HepG2 (cell line): ENCODE measurements around the gene PDZD7. TPM values are rescaled to one million over a fixed set of nuclear protein-coding genes. Genes with fewer than 3 reads are reported as not detected.

ENCODE experiments used
- KDM5B ChIP-seq: sonication (generic); formaldehyde crosslinking; IDR thresholded peaks from 2 replicates; pipeline ENCODE4 v1.4.0; 2020; ENCODE audit warnings: missing genetic modification reagents, mild to moderate bottlenecking, borderline replicate concordance
- KDM6A ChIP-seq: IDR thresholded peaks from 2 replicates; pipeline ENCODE4 v1.6.1; 2016; ENCODE audit warnings: low read depth
- MAF1 ChIP-seq: sonication (generic); formaldehyde crosslinking; IDR thresholded peaks from 2 replicates; pipeline ENCODE4 v1.5.0; 2020; ENCODE audit warnings: missing genetic modification reagents, borderline replicate concordance
- MAZ ChIP-seq, 2 experiments: sonication (generic) in 1 of 2; formaldehyde crosslinking in 1 of 2; IDR thresholded peaks; 2 replicates each; pipeline versions ENCODE4 v1.5.0 to v1.6.1; 2012 to 2020; ENCODE audit warnings: low read depth in 2 of 2, mild to moderate bottlenecking in 2 of 2, borderline replicate concordance in 1 of 2, improper control_type of control experiment in 1 of 2, low read length in 1 of 2, missing genetic modification reagents in 1 of 2, moderate library complexity in 1 of 2
- PAX8 ChIP-seq: sonication (generic); formaldehyde crosslinking; IDR thresholded peaks from 2 replicates; pipeline ENCODE4 v1.8.0; 2022; ENCODE audit warnings: mild to moderate bottlenecking, missing genetic modification reagents, borderline replicate concordance
- SP4 ChIP-seq: sonication (generic); formaldehyde crosslinking; IDR thresholded peaks from 2 replicates; pipeline ENCODE4 v1.8.1; 2023; ENCODE audit warnings: mild to moderate bottlenecking, missing genetic modification reagents
- ZNF431 ChIP-seq: sonication (generic); formaldehyde crosslinking; IDR thresholded peaks from 2 replicates; pipeline ENCODE4 v1.9.0; 2022; ENCODE audit warnings: missing genetic modification reagents, low read depth, mild to moderate bottlenecking, borderline replicate concordance
- ZNF549 ChIP-seq: sonication (generic); formaldehyde crosslinking; IDR thresholded peaks from 2 replicates; pipeline ENCODE4 v1.5.0; 2020; ENCODE audit warnings: missing genetic modification reagents
- polyA plus RNA-seq, 8 experiments: library from polyadenylated mRNA; depleted of rRNA in 3 of 8; stranded (reverse) in 7 of 8; unstranded in 1 of 8; fragments of >200 nt; fragmentation: Illumina TruSeq in 4 of 8; extraction: Trizol in 4 of 8; gene quantifications; 2 replicates each; pipeline versions ENCODE4 v1.2.1 to v1.2.3, GENCODE V29; 2011 to 2016; ENCODE audit warnings: low read depth in 4 of 8, missing spikeins in 1 of 8, mixed read lengths in 1 of 8; ENCODE audit not compliant: insufficient read depth in 1 of 8
- total RNA-seq, 5 experiments: library from RNA; depleted of rRNA; stranded (reverse); fragments of >200 nt; fragmentation: Illumina TruSeq; extraction: Trizol; gene quantifications; 2 replicates each; pipeline ENCODE4 v1.2.3, GENCODE V29; 2016; ENCODE audit warnings: low read depth in 1 of 5
- TF ChIP-seq, protein P1 (sequence below): sonication (generic); formaldehyde crosslinking; IDR thresholded peaks from 2 replicates; pipeline ENCODE4 v1.4.0; 2020; ENCODE audit warnings: mild to moderate bottlenecking, missing genetic modification reagents, borderline replicate concordance
- TF ChIP-seq, protein P2 (sequence below): sonication (generic); formaldehyde crosslinking; IDR thresholded peaks from 2 replicates; pipeline ENCODE4 v1.9.0; 2021; ENCODE audit warnings: missing genetic modification reagents, mild to moderate bottlenecking, borderline replicate concordance
- TF ChIP-seq, protein P3 (sequence below): sonication (generic); formaldehyde crosslinking; IDR thresholded peaks from 2 replicates; pipeline ENCODE4 v1.8.0; 2022; ENCODE audit warnings: mild to moderate bottlenecking, missing genetic modification reagents
- TF ChIP-seq, protein P4 (sequence below): sonication (generic); formaldehyde crosslinking; IDR thresholded peaks from 2 replicates; pipeline ENCODE4 v1.4.0; 2020; ENCODE audit warnings: mild to moderate bottlenecking, missing genetic modification reagents
- TF ChIP-seq, protein P5 (sequence below): sonication (generic); formaldehyde crosslinking; IDR thresholded peaks from 2 replicates; pipeline ENCODE4 v1.8.1; 2023; ENCODE audit warnings: mild to moderate bottlenecking, inconsistent platforms, moderate library complexity, missing genetic modification reagents, borderline replicate concordance
- TF ChIP-seq, protein P6 (sequence below): sonication (generic); formaldehyde crosslinking; IDR thresholded peaks from 2 replicates; pipeline ENCODE4 v1.4.0; 2020; ENCODE audit warnings: missing genetic modification reagents

The PDZD7 gene
- total and polyA plus RNA-seq, 2 of the 13 experiments (the other 11 are each of a cell fraction or from before 2014, with no cell fraction given), result 0.58 to 0.73 TPM

DNA sequence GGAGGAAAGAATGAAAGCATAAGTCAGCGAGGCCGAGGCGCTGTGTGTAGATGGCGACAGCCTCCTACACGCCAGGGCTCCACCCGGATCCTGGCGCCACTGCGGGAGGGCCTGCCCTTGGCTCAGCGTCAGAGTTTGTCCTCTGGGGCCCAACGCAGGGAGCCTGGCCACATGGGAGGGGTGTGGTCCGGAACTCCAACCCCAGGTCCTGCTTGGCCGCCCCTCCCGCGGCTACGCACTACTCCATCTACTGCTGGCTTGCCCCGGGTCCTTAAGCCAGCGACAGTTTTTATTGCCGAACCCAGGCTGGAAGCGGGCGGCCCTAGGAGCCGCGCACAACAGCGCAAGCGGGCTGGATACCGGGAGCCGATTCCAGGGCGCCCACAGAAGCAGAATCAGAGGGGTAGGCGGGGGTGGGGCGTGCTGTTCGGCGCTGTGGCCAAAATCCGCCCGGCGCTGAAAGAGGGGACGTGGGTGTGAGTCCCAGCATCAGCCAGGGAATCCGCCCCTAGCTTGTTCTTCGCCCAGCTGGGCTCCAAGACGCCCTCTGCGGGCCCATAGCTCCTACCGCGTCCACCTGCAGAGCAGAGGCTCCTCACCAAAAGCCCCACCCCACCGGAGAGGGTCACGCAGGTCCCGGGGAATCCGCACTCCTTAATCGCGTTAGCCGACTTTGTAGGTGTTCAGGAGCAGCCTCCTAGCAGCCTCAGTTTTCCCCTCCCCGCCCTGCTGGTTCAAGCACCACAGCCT is 35.4 kb upstream of the PDZD7 start (continued):
- TF ChIP-seq, protein P1, sequence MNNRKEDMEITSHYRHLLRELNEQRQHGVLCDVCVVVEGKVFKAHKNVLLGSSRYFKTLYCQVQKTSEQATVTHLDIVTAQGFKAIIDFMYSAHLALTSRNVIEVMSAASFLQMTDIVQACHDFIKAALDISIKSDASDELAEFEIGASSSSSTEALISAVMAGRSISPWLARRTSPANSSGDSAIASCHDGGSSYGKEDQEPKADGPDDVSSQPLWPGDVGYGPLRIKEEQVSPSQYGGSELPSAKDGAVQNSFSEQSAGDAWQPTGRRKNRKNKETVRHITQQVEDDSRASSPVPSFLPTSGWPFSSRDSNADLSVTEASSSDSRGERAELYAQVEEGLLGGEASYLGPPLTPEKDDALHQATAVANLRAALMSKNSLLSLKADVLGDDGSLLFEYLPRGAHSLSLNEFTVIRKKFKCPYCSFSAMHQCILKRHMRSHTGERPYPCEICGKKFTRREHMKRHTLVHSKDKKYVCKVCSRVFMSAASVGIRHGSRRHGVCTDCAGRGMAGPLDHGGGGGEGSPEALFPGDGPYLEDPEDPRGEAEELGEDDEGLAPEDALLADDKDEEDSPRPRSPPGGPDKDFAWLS (CRISPR knock-in tag), result no peak
- TF ChIP-seq ZNF549 (CRISPR knock-in tag) (0 out of 2 replicates have a peak, but pooled peaks have one; percentile 43), SP4 (CRISPR knock-in tag) (peak; percentile 59), KDM6A (peak; percentile 82), ZNF431 (CRISPR knock-in tag) (peak; percentile 71; the same call in 1 of the 2 replicates), MAF1 (CRISPR knock-in tag) (0 out of 2 replicates have a peak, but pooled peaks have one; percentile 46), PAX8 (CRISPR knock-in tag) (no peak), MAZ (IDR thresholded peaks at IDR 0.05; ENCODE audit: borderline replicate concordance, low read depth, low read length) (no peak; the same call in 1 of the 2 replicates), MAZ (CRISPR knock-in tag; IDR thresholded peaks at IDR 0.05; ENCODE audit: low read depth) (peak; percentile 57; the same call in 1 of the 2 replicates), KDM5B (CRISPR knock-in tag) (peak; percentile 76; the same call in 1 of the 2 replicates)
- TF ChIP-seq, protein P2, sequence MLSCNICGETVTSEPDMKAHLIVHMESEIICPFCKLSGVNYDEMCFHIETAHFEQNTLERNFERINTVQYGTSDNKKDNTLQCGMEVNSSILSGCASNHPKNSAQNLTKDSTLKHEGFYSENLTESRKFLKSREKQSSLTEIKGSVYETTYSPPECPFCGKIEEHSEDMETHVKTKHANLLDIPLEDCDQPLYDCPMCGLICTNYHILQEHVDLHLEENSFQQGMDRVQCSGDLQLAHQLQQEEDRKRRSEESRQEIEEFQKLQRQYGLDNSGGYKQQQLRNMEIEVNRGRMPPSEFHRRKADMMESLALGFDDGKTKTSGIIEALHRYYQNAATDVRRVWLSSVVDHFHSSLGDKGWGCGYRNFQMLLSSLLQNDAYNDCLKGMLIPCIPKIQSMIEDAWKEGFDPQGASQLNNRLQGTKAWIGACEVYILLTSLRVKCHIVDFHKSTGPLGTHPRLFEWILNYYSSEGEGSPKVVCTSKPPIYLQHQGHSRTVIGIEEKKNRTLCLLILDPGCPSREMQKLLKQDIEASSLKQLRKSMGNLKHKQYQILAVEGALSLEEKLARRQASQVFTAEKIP, result no peak
- TF ChIP-seq, protein P3, sequence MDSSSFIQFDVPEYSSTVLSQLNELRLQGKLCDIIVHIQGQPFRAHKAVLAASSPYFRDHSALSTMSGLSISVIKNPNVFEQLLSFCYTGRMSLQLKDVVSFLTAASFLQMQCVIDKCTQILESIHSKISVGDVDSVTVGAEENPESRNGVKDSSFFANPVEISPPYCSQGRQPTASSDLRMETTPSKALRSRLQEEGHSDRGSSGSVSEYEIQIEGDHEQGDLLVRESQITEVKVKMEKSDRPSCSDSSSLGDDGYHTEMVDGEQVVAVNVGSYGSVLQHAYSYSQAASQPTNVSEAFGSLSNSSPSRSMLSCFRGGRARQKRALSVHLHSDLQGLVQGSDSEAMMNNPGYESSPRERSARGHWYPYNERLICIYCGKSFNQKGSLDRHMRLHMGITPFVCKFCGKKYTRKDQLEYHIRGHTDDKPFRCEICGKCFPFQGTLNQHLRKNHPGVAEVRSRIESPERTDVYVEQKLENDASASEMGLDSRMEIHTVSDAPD, result 0 out of 2 replicates have a peak, but pooled peaks have one; percentile 30
- TF ChIP-seq, protein P4, sequence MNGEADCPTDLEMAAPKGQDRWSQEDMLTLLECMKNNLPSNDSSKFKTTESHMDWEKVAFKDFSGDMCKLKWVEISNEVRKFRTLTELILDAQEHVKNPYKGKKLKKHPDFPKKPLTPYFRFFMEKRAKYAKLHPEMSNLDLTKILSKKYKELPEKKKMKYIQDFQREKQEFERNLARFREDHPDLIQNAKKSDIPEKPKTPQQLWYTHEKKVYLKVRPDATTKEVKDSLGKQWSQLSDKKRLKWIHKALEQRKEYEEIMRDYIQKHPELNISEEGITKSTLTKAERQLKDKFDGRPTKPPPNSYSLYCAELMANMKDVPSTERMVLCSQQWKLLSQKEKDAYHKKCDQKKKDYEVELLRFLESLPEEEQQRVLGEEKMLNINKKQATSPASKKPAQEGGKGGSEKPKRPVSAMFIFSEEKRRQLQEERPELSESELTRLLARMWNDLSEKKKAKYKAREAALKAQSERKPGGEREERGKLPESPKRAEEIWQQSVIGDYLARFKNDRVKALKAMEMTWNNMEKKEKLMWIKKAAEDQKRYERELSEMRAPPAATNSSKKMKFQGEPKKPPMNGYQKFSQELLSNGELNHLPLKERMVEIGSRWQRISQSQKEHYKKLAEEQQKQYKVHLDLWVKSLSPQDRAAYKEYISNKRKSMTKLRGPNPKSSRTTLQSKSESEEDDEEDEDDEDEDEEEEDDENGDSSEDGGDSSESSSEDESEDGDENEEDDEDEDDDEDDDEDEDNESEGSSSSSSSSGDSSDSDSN, result peak; percentile 91
- TF ChIP-seq, protein P5, sequence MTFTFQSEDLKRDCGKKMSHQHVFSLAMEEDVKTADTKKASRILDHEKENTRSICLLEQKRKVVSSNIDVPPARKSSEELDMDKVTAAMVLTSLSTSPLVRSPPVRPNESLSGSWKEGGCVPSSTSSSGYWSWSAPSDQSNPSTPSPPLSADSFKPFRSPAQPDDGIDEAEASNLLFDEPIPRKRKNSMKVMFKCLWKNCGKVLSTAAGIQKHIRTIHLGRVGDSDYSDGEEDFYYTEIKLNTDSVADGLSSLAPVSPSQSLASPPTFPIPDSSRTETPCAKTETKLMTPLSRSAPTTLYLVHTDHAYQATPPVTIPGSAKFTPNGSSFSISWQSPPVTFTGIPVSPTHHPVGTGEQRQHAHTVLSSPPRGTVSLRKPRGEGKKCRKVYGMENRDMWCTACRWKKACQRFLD (CRISPR knock-in tag), result 0 out of 2 replicates have a peak, but pooled peaks have one; percentile 3
- TF ChIP-seq, protein P6, sequence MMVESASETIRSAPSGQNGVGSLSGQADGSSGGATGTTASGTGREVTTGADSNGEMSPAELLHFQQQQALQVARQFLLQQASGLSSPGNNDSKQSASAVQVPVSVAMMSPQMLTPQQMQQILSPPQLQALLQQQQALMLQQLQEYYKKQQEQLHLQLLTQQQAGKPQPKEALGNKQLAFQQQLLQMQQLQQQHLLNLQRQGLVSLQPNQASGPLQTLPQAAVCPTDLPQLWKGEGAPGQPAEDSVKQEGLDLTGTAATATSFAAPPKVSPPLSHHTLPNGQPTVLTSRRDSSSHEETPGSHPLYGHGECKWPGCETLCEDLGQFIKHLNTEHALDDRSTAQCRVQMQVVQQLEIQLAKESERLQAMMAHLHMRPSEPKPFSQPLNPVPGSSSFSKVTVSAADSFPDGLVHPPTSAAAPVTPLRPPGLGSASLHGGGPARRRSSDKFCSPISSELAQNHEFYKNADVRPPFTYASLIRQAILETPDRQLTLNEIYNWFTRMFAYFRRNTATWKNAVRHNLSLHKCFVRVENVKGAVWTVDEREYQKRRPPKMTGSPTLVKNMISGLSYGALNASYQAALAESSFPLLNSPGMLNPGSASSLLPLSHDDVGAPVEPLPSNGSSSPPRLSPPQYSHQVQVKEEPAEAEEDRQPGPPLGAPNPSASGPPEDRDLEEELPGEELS (CRISPR knock-in tag), result peak; percentile 69
